CD1c-positive myeloid dendritic cell (primary cell): Measurements from ENCODE around the gene KREMEN2.
A peak's percentile ranks its signal among the peaks of the same experiment; 100 is the strongest.
"Not testable (repeated sequence)": the region's sequence is repeated elsewhere in the genome, so short reads cannot be mapped to it uniquely, and the experiment has no call there.

Experiments used
- DNase-seq: peaks from one replicate; pipeline ENCODE4 v3.0.0-alpha.2; 2016; ENCODE audit errors: extremely low spot score

KREMEN2 gene

GRCh38 chr16:2942045-2942444 is 22.0 kb upstream of the KREMEN2 start:
- DNase-seq, result no peak

- DNase-seq, result not testable (repeated sequence)
Observed at GRCh38 chr16:2943716-2944115, 20.4 kb upstream of the KREMEN2 start.

- no peak for DNase-seq
Observed at GRCh38 chr16:2946649-2947048, 17.4 kb upstream of the KREMEN2 start.

- DNase-seq, result no peak
Observed at GRCh38 chr16:2948807-2949704, 15.0 kb upstream of the KREMEN2 start.

- no peak for DNase-seq
Observed at GRCh38 chr16:2949705-2950352, 14.2 kb upstream of the KREMEN2 start.

- no peak for DNase-seq
Observed at GRCh38 chr16:2950353-2950724, 13.7 kb upstream of the KREMEN2 start.

- no peak for DNase-seq
Observed at GRCh38 chr16:2950773-2951172, 13.3 kb upstream of the KREMEN2 start.

- DNase-seq, result no peak
Observed at GRCh38 chr16:2952679-2953078, 11.4 kb upstream of the KREMEN2 start.

- DNase-seq, result no peak
Observed at GRCh38 chr16:2953706-2954627, 10.1 kb upstream of the KREMEN2 start.

- DNase-seq, result no peak
Observed at GRCh38 chr16:2954656-2955381, 9.3 kb upstream of the KREMEN2 start.

GRCh38 chr16:2955438-2955778 is 8.7 kb upstream of the KREMEN2 start:
- no peak for DNase-seq

GRCh38 chr16:2955779-2956578 is 8.1 kb upstream of the KREMEN2 start:
- DNase-seq, result peak; percentile 33

- no peak for DNase-seq
Observed at GRCh38 chr16:2956579-2956956, 7.5 kb upstream of the KREMEN2 start.

- no peak for DNase-seq
Observed at GRCh38 chr16:2959206-2959605, 4.9 kb upstream of the KREMEN2 start.

- no peak for DNase-seq
Observed at GRCh38 chr16:2960183-2961010, 3.7 kb upstream of the KREMEN2 start.

GRCh38 chr16:2962334-2963073 is 1.6 kb upstream of the KREMEN2 start:
- no peak for DNase-seq

- DNase-seq, result no peak
Observed at GRCh38 chr16:2963074-2963722, 877 bp upstream of the KREMEN2 start.

GRCh38 chr16:2964475-2965336 is 631 bp downstream of the KREMEN2 start:
- DNase-seq, result peak; percentile 29
